ENCODE data around the gene PRKG2.

DNA sequence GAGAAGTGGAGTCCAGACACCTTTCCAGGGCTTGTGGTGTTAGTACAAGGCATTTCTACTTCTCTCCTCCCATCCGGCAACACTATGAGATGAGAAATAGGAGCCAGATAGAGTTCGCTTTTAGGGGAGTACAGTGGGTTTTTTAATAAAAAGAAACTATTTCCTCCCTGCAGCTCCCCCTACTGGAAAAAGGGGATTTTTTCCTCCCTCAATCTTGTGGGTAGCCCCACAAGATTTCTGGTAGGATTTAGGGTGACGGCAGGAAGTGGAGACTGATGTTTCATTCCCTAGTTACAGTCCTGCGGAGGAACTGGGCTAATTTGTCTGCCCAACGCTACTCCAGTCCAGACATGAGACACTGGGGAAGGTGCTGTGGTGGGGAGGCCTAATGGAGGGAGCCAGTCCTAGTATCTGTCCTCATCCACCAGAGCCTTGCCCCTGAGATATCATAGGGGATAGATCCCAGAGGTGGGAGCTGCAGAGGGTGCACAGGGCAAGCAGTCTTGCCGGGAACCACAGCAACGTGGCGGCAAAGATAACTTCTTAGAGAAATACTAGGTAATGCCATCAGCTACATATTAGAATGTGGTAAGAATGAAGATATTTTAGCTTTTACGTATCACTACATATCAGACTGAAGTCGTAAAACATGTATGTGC lies 45.5 kb upstream of the PRKG2 start:
- TF ChIP-seq POLR2A (IDR thresholded peaks at IDR 0.05; ENCODE audit: low read length) = no peak
- TF ChIP-seq GATA1 (IDR thresholded peaks at IDR 0.05; ENCODE audit: low read depth, low read length) = no peak
